ENCODE results near the gene RBP4.

RBP4 gene

DNA sequence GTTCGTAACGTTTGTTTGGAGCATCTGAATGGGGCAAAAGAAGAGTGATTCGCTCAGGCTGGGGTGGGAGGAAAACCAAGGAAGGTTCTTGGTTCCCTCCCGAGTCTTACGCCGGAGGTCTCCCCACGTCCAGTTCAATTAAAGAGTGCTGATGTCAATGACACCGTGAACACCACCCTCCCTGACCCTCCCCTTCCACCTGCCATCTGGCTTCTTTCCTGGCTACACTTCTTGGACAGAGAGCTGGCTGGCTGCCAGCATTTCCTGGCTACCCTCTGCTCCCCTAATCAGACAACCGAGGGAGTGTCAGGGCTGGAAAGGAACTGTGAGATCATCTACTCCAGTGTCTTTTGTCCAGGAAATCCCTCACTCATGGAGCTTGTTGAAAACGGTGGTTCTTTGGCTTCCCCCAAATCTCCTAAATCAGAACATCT lies 58.7 kb downstream of the RBP4 start:
- peak overlapping the region; percentile 29 for H3K4me3 ChIP-seq (ENCODE audit: low read length)

More for the DNA sequence above, 58.7 kb downstream of the RBP4 start:
- H3K27ac ChIP-seq (ENCODE audit: low read depth, low read length): no peak overlapping the region
- H3K4me1 ChIP-seq (ENCODE audit: insufficient read depth, low read length): no peaks in the 10 kb centered on the region
- H3K27me3 ChIP-seq (ENCODE audit: insufficient read depth, low read length): no peaks in the 10 kb centered on the region
- no peaks in the 10 kb centered on the region for H3K9me3 ChIP-seq (ENCODE audit: insufficient read depth, low read depth, low read length)
- H3K36me3 ChIP-seq (ENCODE audit: insufficient read depth, low read length): no peaks in the 10 kb centered on the region
- H3K9ac ChIP-seq (ENCODE audit: low read depth, low read length): no peak overlapping the region
- WGBS: 70% methylated on average over 10 of the region's 10 CpGs

All from HUES64 (cell line).